ENCODE results near the gene FAM219A.

FAM219A gene

GRCh38 chr9:34437006-34437925, 21.1 kb downstream of the FAM219A start:
- Histone ChIP-seq H3K27me3 (ENCODE audit: control insufficient read depth in 2 of 2, insufficient read depth in 2 of 2, low read length in 2 of 2) (no peaks in the 10 kb centered on the region), H3K4me1 (ENCODE audit: control insufficient read depth in 2 of 2, insufficient read depth in 2 of 2, low read length in 2 of 2) (no peaks in the 10 kb centered on the region), H3K27ac (ENCODE audit: low read depth in 2 of 2, low read length in 2 of 2) (no peak overlapping the region), H3K36me3 (ENCODE audit: control insufficient read depth in 2 of 2, insufficient read depth in 2 of 2, low read length in 2 of 2) (no peaks in the 10 kb centered on the region), H3K4me3 (ENCODE audit: low read length in 2 of 2) (no peak overlapping the region), H3K9me3 (ENCODE audit: control insufficient read depth in 2 of 2, low read length in 2 of 2) (no peaks in the 10 kb centered on the region), H3K9ac (ENCODE audit: low read depth in 1 of 2, low read length in 2 of 2) (no peak overlapping the region)

GRCh38 chr9:34431667-34432066, 26.7 kb downstream of the FAM219A start:
- H3K27ac ChIP-seq (ENCODE audit: low read depth in 2 of 2, low read length in 2 of 2) = no peak overlapping the region
- no peak overlapping the region for H3K4me3 ChIP-seq (ENCODE audit: low read length in 2 of 2)
- no peaks in the 10 kb centered on the region for H3K4me1 ChIP-seq (ENCODE audit: control insufficient read depth in 2 of 2, insufficient read depth in 2 of 2, low read length in 2 of 2)
- H3K36me3 ChIP-seq (ENCODE audit: control insufficient read depth in 2 of 2, insufficient read depth in 2 of 2, low read length in 2 of 2) = no peaks in the 10 kb centered on the region
- no peaks in the 10 kb centered on the region for H3K27me3 ChIP-seq (ENCODE audit: control insufficient read depth in 2 of 2, insufficient read depth in 2 of 2, low read length in 2 of 2)
- no peaks in the 10 kb centered on the region for H3K9me3 ChIP-seq (ENCODE audit: control insufficient read depth in 2 of 2, low read length in 2 of 2)
- H3K9ac ChIP-seq (ENCODE audit: low read depth in 1 of 2, low read length in 2 of 2) = no peak overlapping the region

GRCh38 chr9:34430843-34431437, 27.4 kb downstream of the FAM219A start:
- H3K27me3 ChIP-seq (ENCODE audit: control insufficient read depth in 2 of 2, insufficient read depth in 2 of 2, low read length in 2 of 2) = no peaks in the 10 kb centered on the region
- no peaks in the 10 kb centered on the region for H3K4me1 ChIP-seq (ENCODE audit: control insufficient read depth in 2 of 2, insufficient read depth in 2 of 2, low read length in 2 of 2)
- no peaks in the 10 kb centered on the region for H3K9me3 ChIP-seq (ENCODE audit: control insufficient read depth in 2 of 2, low read length in 2 of 2)
- no peak overlapping the region for H3K27ac ChIP-seq (ENCODE audit: low read depth in 2 of 2, low read length in 2 of 2)
- H3K4me3 ChIP-seq (ENCODE audit: low read length in 2 of 2) = no peak overlapping the region
- H3K36me3 ChIP-seq (ENCODE audit: control insufficient read depth in 2 of 2, insufficient read depth in 2 of 2, low read length in 2 of 2) = no peaks in the 10 kb centered on the region
- no peak overlapping the region for H3K9ac ChIP-seq (ENCODE audit: low read depth in 1 of 2, low read length in 2 of 2)

GRCh38 chr9:34428325-34428958, 29.9 kb downstream of the FAM219A start:
- Histone ChIP-seq H3K36me3 (ENCODE audit: control insufficient read depth in 2 of 2, insufficient read depth in 2 of 2, low read length in 2 of 2) (no peaks in the 10 kb centered on the region), H3K9ac (ENCODE audit: low read depth in 1 of 2, low read length in 2 of 2) (no peak overlapping the region), H3K27me3 (ENCODE audit: control insufficient read depth in 2 of 2, insufficient read depth in 2 of 2, low read length in 2 of 2) (no peaks in the 10 kb centered on the region), H3K27ac (ENCODE audit: low read depth in 2 of 2, low read length in 2 of 2) (no peak overlapping the region), H3K4me3 (ENCODE audit: low read length in 2 of 2) (no peak overlapping the region), H3K9me3 (ENCODE audit: control insufficient read depth in 2 of 2, low read length in 2 of 2) (no peaks in the 10 kb centered on the region), H3K4me1 (ENCODE audit: control insufficient read depth in 2 of 2, insufficient read depth in 2 of 2, low read length in 2 of 2) (no peaks in the 10 kb centered on the region)

GRCh38 chr9:34426347-34427074, 31.9 kb downstream of the FAM219A start:
- H3K27ac ChIP-seq (ENCODE audit: low read depth in 2 of 2, low read length in 2 of 2) = no peak overlapping the region
- H3K9ac ChIP-seq (ENCODE audit: low read depth in 1 of 2, low read length in 2 of 2) = no peak overlapping the region
- H3K4me3 ChIP-seq (ENCODE audit: low read length in 2 of 2) = no peak overlapping the region
- H3K36me3 ChIP-seq (ENCODE audit: control insufficient read depth in 2 of 2, insufficient read depth in 2 of 2, low read length in 2 of 2) = no peaks in the 10 kb centered on the region
- no peaks in the 10 kb centered on the region for H3K9me3 ChIP-seq (ENCODE audit: control insufficient read depth in 2 of 2, low read length in 2 of 2)
- H3K4me1 ChIP-seq (ENCODE audit: control insufficient read depth in 2 of 2, insufficient read depth in 2 of 2, low read length in 2 of 2) = no peaks in the 10 kb centered on the region
- H3K27me3 ChIP-seq (ENCODE audit: control insufficient read depth in 2 of 2, insufficient read depth in 2 of 2, low read length in 2 of 2) = no peaks in the 10 kb centered on the region

- Histone ChIP-seq H3K9me3 (ENCODE audit: control insufficient read depth in 2 of 2, low read length in 2 of 2) (no peaks in the 10 kb centered on the region), H3K36me3 (ENCODE audit: control insufficient read depth in 2 of 2, insufficient read depth in 2 of 2, low read length in 2 of 2) (no peaks in the 10 kb centered on the region), H3K9ac (ENCODE audit: low read depth in 1 of 2, low read length in 2 of 2) (no peak overlapping the region), H3K4me1 (ENCODE audit: control insufficient read depth in 2 of 2, insufficient read depth in 2 of 2, low read length in 2 of 2) (no peaks in the 10 kb centered on the region), H3K27me3 (ENCODE audit: control insufficient read depth in 2 of 2, insufficient read depth in 2 of 2, low read length in 2 of 2) (no peaks in the 10 kb centered on the region), H3K4me3 (ENCODE audit: low read length in 2 of 2) (no peak overlapping the region), H3K27ac (ENCODE audit: low read depth in 2 of 2, low read length in 2 of 2) (no peak overlapping the region)
These were observed 38.5 kb downstream of the FAM219A start for GRCh38 chr9:34419716-34420504.

- Histone ChIP-seq H3K9me3 (ENCODE audit: control insufficient read depth in 2 of 2, low read length in 2 of 2) (no peaks in the 10 kb centered on the region), H3K27ac (ENCODE audit: low read depth in 2 of 2, low read length in 2 of 2) (no peak overlapping the region), H3K9ac (ENCODE audit: low read depth in 1 of 2, low read length in 2 of 2) (no peak overlapping the region), H3K27me3 (ENCODE audit: control insufficient read depth in 2 of 2, insufficient read depth in 2 of 2, low read length in 2 of 2) (no peaks in the 10 kb centered on the region), H3K36me3 (ENCODE audit: control insufficient read depth in 2 of 2, insufficient read depth in 2 of 2, low read length in 2 of 2) (no peaks in the 10 kb centered on the region), H3K4me3 (ENCODE audit: low read length in 2 of 2) (no peak overlapping the region), H3K4me1 (ENCODE audit: control insufficient read depth in 2 of 2, insufficient read depth in 2 of 2, low read length in 2 of 2) (no peaks in the 10 kb centered on the region)
These were observed 40.6 kb downstream of the FAM219A start for GRCh38 chr9:34417734-34418133.

- Histone ChIP-seq H3K4me1 (ENCODE audit: control insufficient read depth in 2 of 2, insufficient read depth in 2 of 2, low read length in 2 of 2) (no peaks in the 10 kb centered on the region), H3K27ac (ENCODE audit: low read depth in 2 of 2, low read length in 2 of 2) (no peak overlapping the region), H3K9ac (ENCODE audit: low read depth in 1 of 2, low read length in 2 of 2) (no peak overlapping the region), H3K36me3 (ENCODE audit: control insufficient read depth in 2 of 2, insufficient read depth in 2 of 2, low read length in 2 of 2) (no peaks in the 10 kb centered on the region), H3K27me3 (ENCODE audit: control insufficient read depth in 2 of 2, insufficient read depth in 2 of 2, low read length in 2 of 2) (no peaks in the 10 kb centered on the region), H3K4me3 (ENCODE audit: low read length in 2 of 2) (no peak overlapping the region), H3K9me3 (ENCODE audit: control insufficient read depth in 2 of 2, low read length in 2 of 2) (no peaks in the 10 kb centered on the region)
These were observed 45.0 kb downstream of the FAM219A start for GRCh38 chr9:34413231-34413852.

GRCh38 chr9:34412336-34412735, 46.0 kb downstream of the FAM219A start:
- Histone ChIP-seq H3K27ac (ENCODE audit: low read depth in 2 of 2, low read length in 2 of 2) (no peak overlapping the region), H3K9ac (ENCODE audit: low read depth in 1 of 2, low read length in 2 of 2) (no peak overlapping the region), H3K4me3 (ENCODE audit: low read length in 2 of 2) (no peak overlapping the region), H3K9me3 (ENCODE audit: control insufficient read depth in 2 of 2, low read length in 2 of 2) (no peaks in the 10 kb centered on the region), H3K4me1 (ENCODE audit: control insufficient read depth in 2 of 2, insufficient read depth in 2 of 2, low read length in 2 of 2) (no peaks in the 10 kb centered on the region), H3K27me3 (ENCODE audit: control insufficient read depth in 2 of 2, insufficient read depth in 2 of 2, low read length in 2 of 2) (no peaks in the 10 kb centered on the region), H3K36me3 (ENCODE audit: control insufficient read depth in 2 of 2, insufficient read depth in 2 of 2, low read length in 2 of 2) (no peaks in the 10 kb centered on the region)
